GM18520 (cell line): ENCODE results near the gene MLLT10.
"Not testable (repeated sequence)": the region's sequence is repeated elsewhere in the genome, so short reads cannot be mapped to it uniquely, and the experiment has no call there.

ENCODE experiments used
- ATAC-seq: cut with Tn5 transposase; IDR thresholded peaks from one replicate; pipeline ENCODE4 v1.9.1; 2021; ENCODE audit not compliant: unreplicated experiment

The MLLT10 gene

DNA sequence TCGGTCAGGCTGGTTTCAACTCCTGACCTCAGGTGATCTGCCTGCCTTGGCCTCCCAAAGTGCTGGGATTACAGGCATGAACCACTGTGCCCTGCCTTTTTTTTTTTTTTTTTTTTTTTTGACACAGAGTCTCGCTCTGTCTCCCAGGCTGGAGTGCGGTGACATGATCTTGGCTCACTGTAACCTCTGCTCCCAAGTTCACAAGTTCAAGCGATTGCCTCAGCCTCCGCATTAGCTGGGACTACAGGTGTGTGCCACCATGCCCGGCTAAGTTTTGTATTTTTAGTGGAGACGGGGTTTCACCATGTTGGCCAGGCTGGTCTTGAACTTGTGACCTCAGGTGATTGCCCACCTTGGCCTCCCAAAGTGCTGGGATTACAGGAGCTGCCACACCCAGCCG is 94.6 kb downstream of the MLLT10 start:
- ATAC-seq = not testable (repeated sequence)

- ATAC-seq = no peak
Measured at GRCh38 chr10:21634599-21635365, 100.8 kb downstream of the MLLT10 start.

DNA sequence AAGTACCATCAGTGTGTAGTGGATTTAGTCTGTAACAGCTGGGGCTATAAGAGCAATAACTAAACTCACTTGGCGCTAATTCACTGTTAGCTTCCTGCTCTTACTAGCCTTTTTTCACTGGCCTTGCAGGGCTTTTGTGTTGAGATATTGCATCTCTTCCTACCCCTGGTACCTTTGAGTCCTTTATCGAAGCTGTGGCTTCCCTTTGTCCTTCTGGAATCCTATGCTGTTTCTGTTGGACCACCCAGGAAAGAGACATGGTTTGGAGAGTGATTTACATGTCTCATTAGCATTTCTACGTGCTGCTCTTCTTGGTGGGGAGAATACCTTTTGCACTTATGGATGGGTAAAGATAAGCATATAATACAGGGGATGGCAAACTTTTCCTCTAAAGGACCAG is 103.8 kb downstream of the MLLT10 start:
- ATAC-seq = no peak

DNA sequence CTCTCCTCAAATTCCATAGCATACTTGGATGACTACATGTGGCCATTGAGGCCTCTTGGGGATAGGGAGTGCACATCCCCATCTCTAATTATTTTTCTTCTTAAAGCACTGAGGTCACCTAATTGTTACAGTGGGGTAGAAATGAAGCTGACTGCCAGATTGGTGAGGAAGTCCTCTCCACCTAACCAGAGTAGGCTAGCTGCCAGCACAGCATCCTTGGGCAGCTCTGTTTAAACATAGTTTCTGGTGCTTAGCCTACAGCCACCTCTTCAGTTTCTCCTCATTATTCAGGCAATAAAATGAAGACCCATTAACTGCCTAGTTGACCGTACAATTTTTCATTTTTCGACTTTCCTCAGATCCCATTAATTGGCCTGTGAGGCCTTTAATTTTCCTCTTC is 104.6 kb downstream of the MLLT10 start:
- ATAC-seq = no peak

DNA sequence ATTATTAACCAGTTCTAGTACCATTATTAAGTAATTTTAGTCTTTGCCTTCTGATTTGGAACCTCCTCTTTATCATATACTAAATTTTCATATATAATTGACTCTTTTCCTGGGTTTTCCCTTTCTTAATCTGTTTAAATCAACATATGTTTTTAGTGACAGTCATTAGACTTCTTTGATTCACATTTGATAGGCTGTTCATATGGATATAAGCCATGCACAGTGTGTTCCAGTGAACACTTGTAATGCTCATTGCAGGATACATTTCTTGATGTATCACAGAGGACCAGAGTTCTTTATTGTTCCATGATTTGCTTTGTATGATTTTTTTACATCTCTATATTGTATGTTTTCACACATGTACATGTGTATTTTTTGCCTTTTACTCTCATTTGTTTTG is 114.0 kb downstream of the MLLT10 start:
- no peak for ATAC-seq

DNA sequence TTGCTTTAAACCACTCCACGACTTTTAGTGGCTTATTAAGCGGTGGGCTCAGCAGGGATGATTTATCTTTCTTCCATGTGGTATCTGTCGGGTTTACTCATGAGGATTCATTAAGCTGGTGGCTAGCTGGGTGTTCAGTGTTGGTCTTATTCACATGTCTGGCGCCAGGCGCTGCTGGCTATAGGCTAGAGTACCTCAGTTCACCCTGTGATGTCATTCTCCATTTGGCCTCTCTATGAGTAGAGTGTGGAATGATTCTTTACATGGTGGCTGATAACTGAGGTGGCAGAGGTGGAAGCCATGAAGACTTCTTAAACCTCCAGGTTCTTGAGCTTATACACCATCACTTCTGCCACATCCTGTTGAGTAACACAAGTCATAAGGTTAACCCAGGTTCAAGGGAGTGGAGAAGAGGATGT is 115.4 kb downstream of the MLLT10 start:
- no peak for ATAC-seq

DNA sequence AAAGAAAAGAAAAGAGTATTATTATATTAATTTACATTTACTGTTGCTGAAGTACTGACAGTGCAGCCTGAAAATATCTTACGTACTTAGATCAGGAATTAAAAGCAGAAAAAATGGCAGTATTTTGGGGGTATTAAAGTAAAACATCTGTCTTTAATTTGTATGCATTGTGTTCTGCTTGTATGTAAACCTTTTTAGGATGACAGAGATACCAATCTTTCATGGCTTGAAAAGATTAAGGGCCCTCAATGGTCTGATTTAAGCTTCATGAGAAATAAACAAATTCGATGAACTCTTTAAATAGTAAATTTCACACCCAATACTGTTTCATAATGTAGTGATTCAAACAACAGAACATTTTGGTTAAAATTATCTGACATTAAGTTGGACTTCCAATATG is 116.3 kb downstream of the MLLT10 start:
- no peak for ATAC-seq

DNA sequence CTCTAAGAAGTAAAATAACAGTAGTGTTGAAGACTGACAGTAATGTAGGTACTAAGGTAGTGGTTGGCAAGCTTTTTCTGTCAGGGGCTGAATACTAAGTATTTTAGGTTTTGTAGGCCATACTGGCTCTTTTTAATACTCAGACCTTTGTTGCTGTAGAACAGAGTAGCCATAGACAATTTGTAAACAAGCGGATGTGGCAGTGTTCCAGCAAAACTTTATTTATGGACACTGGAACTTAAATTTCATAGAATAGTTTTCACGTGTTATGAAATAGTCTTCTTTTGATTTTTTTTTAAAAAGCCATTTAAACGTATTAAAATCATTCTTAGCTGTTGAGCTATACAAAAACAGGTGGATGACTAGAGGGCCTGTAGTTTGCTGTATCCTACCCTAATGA is 121.2 kb downstream of the MLLT10 start:
- ATAC-seq = no peak

DNA sequence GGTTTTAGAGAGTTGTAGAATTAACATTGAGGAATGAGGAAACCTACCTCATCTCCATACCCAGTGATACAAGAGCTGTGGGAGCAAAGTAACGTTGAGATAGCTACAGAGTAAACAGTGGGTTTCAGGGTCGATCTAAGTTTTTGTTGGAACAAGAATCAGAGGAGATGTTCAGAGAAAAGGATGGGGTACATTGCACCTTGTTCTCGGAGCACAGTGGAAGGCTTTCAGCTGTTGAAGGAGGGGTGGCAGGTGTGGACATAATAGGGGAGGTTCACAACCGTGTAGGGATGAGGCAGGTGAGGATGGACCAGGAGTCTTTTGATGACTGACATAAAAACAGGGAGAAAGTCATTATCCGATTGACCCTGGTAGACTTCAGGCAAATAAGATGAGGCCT is 121.7 kb downstream of the MLLT10 start:
- ATAC-seq = no peak

DNA sequence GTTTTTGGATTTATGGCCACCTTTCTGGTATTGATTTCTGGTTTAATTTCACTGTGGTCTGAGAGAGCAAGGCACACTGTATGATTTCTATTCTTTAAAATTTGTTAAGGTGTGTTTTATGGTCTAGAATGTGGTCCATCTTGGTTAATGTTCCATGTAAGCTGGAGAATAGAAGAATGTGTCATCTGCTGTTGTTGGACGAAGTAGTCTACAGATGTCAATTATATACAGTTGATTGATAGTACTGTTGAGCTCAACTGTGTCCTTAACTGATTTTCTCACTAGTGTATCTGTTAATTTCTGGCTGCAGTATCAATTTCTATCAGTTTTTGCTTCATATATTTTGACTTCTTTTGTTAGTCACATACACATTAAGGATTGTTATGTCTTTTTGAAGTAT is 127.1 kb downstream of the MLLT10 start:
- no peak for ATAC-seq

DNA sequence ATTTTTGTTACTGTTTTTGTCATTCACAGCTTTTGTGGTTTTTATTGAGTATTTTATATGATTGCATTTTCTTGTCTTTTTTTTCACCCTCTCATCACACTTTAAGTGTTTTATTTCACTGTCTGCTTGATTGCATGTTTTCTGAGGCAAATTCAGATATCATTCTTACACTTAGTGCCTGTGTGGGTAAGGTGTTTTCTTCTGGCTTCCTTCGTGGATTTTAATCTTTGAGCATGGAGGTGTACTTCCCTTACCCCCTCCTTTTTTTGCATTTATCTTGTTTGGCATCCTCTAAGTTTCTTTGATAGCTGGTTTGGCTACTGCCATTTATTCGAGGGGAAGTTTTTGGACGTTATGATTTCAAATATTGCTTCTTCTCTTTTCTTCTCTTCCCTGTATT is 127.9 kb downstream of the MLLT10 start:
- no peak for ATAC-seq

- ATAC-seq = no peak
Measured at GRCh38 chr10:21662635-21663034, 128.6 kb downstream of the MLLT10 start.

DNA sequence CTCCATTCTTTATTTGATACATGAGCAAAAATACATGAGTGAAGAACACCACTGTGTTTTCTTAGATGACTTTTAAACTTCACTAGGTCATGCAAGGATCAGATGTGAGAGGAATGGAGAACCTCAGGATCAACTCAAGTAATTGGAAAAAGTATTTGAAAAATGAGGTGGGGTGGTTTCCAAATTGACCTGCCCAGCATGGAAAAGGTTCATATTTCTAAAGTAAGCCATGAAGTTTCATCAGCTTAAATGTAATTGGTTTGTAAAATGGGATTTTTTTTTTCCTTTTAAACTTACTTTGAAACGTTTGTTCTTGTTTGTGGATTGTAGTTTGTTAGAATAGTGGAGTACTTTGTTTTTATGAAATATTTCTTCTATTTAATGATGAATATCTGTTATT is 134.8 kb downstream of the MLLT10 start:
- ATAC-seq = no peak

DNA sequence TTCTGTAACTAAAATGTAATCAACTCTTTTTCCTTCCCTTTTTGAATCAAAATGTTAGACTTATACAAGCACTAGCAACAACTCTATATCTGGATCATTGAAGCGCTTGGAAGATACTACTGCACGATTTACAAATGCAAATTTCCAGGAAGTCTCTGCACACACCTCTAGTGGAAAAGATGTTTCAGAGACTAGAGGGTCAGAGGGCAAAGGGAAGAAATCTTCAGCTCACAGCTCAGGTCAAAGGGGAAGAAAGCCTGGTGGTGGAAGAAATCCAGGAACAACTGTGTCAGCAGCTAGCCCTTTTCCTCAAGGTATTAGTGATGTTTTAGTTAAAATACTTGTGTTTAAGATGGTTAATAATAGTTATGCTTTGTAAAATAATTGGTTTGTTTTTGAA is 136.4 kb downstream of the MLLT10 start:
- no peak for ATAC-seq

GRCh38 chr10:21673668-21674067 is 139.6 kb downstream of the MLLT10 start:
- ATAC-seq = no peak

DNA sequence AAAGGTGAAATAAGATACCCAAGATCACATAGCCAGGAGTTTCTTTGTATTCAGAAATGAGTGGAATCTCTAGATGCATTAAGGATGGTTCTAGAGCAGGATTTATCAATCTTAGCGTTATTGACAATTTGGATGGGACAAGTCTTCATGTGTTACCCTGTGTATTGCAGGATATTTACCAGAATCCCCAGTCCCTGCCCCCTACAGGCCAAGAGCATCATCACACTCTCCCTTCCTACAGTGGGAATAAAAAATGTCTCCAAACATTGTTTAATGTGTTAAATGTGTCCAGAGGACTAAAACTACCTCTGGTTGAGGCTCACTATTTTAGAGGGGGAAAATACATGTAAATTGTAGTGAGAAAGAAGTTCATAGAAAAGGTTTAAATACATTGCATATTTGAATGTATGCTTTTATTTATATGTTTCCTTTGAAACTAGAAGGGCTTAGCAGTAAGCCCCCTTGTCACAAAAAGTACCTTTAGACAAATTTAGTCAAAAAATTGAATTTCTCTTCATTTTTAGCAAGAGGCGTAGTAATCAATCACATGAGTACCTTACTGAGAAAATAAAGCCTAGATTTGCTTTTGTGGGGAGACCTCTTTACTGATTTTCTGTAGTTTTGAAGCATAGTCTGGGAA is 141.2 kb downstream of the MLLT10 start:
- ATAC-seq = no peak

- ATAC-seq = no peak
Measured at GRCh38 chr10:21677551-21677950, 143.5 kb downstream of the MLLT10 start.

- ATAC-seq = no peak
Measured at GRCh38 chr10:21681156-21681555, 147.1 kb downstream of the MLLT10 start.

DNA sequence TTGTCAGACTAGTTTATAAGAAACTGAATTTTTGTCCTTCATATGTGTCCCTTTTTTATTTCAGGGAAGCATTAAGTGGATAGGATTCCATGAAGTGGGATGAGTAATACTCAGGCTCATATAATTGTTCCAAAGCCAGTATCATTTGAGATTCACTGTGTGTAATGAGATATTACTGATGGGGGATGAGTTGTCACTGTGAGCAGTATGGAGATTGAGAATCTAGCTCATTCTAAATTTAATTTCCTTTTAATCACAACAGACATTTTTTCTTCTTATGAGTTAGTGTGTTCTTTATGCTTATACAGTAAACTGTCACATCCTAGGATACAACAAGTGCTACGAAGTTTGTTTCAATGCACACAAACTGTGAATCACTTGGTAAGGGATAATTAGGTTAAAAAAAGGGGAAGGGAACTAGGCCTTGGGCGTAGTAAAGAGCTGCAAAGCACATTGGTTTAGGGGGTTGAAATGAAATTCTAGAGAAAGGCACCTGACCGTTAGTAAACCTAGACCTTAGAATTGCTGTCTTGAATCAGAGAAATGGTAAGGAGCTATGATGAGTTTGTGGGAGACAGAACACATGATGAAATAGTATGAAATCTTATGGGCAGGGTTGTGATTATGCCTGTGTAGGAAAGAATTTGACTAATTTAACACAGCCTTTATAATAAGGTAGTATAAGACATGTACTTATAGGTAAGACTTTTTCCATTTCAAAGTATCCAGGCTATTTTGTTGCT is 153.4 kb downstream of the MLLT10 start:
- ATAC-seq = no peak

DNA sequence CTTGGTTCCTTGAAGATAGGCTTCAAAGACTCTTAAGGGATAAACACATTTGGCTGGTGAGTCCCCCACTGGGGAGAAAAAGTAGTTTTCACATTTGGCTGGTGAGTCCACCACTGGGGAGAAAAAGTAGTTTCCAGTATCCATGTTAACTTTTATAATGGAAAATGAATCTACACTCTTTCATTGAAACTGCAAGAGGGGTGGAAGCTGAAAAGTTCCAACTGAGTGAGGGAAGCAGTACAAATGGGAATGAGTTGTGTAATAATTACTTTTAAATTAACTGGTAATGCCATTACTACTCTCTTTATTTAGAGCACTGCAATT is 153.9 kb downstream of the MLLT10 start:
- ATAC-seq = no peak

DNA sequence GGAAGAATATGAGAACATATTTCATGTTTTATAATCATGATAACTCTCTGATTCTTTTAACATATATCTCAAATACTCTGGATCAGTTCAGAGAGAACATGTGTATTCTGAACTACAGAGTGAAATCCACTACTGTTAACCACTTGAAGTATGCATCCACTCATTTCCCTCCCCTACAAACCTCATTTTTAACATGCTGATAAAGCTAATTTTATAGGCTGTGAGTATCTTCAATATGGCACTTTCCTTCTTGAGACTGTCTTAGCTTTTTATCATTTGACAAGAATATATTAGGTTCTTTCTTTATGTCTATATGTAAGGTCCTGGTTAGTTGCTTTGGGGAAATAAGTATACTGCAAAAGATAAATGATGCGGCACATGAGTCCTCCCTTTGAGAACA is 154.8 kb downstream of the MLLT10 start:
- ATAC-seq = no peak

- ATAC-seq = no peak
Measured at GRCh38 chr10:21689881-21690280, 155.8 kb downstream of the MLLT10 start.
